ENCODE results near the gene ARFIP1.
"Not testable (repeated sequence)": the region's sequence is repeated elsewhere in the genome, so short reads cannot be mapped to it uniquely, and the experiment has no call there.

ARFIP1 gene

DNA sequence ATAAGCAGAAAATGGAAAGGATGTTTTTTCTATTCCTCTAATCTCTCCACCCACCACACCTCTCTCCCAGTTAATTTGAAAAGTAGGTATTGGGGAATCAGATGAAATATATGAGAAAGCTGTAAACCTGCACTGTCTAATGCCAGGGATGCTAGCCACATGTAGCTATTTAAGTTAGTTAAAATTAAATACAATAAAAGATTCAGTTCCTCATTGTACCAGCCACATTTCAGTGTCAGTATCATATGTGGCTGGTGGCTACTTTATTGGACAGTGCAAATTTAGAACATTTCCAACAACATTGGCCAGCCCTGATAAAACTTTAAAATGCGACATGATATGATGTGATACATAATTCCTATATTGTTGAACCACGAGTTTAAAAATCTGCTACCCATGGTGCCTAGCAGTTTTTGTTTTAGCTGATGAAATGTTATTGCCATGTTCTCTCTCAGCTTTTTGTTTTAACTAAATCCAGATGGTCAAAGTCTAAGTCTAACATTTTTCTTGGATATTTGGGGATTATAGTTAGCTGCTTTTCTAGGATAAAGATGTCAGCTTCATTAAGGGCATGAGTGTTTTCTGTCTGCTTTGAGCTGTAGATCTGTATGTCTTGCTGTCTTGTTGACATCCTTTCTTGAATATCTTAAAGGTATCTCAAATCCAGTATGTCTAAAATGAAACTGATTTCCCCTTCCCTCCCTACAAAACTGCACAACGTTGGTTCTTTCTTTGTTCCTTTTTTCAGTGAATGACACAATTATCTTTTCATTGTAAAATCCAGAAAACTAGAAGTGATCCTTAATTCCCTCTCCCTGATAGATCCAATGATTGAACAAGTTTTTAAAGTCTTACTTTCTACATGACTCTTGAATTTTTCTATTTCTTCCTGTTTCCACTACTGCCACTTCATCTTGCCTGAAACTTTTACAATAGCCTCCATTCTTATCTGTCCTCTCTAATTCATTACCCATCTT lies 6.2 kb downstream of the ARFIP1 start:
- no peak for DNase-seq (ENCODE audit: low read depth in 2 of 2)

DNA sequence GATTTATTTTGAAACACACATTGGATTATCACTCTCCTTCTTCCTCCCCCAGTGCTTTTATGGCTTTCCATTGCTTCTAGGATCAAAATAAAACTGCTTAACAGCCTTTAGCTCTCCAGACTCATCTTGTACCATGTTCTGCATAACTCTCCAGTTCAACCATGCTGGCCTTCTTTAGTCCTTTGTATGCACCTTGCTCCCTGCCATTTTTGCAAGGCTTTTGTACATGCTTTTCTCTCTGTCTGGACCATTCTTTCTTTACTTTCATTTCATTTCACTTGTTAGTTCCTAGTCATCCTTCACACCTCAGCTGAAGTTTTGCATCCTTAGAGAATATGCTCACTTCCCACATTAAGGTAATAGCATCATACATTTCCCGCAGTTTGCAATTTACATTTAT lies 6.9 kb downstream of the ARFIP1 start:
- no peak for DNase-seq (ENCODE audit: low read depth in 2 of 2)

DNA sequence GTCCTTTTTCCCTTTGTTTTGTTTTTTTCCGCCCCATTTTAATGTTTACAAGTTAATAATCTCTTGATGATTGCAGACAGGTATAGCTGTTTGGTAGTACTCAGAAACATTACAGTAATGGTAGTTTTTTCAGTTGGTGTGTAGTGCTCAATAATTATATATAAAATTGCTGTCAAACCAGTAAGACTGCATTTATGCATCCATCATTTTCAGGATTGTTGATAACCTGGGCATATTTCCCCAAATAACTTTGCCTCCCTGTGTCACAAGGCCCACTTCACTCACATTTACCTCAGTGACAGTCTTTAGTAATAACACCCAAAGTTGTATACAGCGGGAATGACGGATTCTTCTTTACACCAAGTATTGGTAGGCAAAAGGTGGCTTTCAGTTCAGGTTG lies 16.1 kb downstream of the ARFIP1 start:
- no peak for DNase-seq (ENCODE audit: low read depth in 2 of 2)

DNA sequence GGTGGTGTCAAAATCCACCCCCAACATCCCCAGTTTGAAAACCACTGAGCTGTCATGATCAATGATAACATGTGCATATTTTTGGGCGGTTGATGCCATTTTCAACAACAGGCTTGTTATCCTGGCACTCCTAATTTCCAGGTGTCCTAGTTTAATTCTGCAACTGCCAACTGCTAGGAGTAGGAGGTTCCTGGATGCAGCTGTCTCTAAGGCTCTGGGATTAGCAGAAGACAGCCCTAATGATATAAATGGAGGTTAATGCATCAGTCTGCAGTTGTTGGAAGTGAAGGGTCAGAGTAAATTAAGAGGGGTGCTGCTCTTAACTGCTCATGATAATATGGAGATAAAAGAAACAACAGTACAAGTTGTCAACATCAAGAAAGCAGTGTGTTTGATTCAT lies 23.8 kb downstream of the ARFIP1 start:
- DNase-seq (ENCODE audit: low read depth in 2 of 2), result no peak

DNA sequence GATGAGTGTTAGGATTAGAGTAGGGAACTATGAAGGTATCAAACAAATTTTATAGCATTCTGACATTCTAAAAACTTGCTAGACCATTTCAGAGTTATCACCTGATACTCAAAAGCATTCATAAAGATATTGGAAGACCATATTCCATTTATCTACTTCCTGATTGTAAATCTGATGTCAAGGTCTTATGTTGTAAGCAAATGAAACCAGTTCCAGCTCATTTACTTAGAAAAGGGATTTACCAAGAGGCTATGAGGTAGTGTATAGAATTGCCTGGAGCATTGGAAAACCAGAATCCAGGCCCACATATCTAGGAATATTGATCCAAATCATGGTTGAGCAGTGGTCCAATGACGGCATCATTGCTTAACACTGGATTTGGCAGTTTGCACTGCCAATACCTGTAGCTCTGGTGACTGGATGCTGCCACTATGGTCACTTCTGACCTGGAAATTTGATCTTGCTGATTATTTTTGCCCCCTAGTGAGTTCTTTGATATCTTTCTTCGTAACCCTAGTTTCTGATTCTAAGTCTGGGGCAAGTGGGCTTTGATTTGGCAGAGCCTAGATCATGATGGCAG lies 25.4 kb downstream of the ARFIP1 start:
- no peak for DNase-seq (ENCODE audit: low read depth in 2 of 2)

DNA sequence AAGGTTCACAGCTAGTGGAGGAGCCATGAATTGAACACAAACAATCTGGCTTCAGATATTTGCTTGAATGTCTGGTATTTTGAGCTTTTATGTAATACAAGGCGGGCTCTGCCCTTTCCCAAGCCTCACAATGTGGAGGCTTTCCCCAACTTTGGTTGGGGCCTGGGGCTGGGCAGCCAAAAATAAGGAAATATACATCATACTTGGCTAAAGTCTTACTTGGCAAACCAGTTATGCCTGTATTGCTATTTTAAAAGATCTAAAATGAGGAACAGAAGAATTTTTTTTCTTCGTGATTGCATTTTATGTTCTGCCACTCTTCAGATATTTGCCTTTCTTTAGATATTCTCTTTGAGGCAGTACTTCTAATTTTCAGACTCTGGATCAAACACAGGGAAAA lies 26.1 kb downstream of the ARFIP1 start:
- DNase-seq (ENCODE audit: low read depth in 2 of 2), result no peak

DNA sequence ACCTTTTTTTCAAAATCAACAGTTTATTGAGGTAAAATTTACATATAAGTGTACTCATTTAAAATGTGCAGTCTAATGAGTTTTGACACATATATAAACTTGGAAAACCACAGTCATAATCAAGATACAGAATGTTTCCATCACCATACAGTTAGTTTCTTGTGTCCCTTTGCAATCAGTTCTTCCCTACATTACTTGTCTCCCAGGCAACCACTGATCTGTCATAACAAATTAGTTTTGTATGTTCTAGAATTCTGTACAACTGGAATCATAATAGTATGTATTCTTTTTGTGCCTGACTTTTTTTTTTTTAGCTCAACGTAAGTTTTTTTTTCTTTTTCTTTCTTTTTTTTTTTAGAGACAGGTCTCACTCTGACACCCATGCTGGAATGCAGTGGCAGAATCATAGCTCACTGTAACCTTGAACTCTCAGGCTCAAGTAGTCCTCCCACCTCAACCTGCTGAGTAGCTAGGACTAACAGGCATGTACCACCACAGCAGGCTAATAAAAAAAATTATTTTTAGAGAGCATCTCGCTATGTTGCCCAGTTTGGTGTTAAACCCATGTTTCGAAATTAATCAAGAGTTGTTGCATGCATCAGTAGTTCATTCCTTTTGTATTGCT lies 26.9 kb downstream of the ARFIP1 start:
- no peak for DNase-seq (ENCODE audit: low read depth in 2 of 2)

DNA sequence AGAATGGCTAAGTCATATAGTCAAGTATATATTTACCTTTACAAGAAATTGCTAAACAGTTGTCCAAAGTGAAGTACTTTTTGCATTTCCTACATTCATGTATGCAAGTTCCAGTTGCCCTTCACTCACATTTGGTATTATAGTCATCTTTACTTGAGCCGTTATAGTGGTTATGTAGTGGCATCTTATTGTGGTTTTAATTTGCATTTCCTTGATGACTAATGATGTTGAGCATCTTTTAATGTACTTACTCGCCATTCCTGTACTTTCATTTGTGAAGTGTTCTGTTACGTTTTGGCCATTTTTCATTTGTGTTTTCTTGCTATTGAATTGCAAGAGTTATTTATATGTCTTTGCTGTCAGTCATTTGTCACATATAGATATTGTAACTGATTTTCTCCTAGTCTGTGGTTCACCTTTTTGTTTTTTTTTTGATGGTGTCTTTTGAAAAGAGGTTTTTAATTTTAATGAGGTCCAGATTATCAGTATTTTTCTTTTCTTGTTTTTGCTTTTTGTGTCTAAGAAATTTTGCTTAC lies 27.6 kb downstream of the ARFIP1 start:
- DNase-seq (ENCODE audit: low read depth in 2 of 2), result no peak

DNA sequence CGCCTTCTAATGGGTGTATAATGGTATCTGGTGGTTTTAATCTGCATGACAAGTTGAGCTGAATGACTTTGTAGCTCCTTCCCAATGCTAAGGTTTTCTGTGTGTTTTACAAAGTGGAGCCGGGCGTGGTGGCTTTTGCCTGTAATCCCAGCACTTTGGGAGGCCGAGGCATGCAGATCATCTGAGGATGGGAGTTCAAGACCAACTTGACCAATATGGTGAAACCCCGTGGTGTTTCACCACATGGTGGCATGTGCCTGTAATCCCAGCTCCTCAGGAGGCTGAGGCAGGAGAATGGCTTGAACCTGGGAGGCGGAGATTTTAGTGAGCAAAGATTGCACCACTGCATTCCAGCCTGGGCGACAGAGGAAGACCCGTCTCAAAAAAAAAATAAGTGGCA lies 28.9 kb downstream of the ARFIP1 start:
- DNase-seq (ENCODE audit: low read depth in 2 of 2), result no peak

DNA sequence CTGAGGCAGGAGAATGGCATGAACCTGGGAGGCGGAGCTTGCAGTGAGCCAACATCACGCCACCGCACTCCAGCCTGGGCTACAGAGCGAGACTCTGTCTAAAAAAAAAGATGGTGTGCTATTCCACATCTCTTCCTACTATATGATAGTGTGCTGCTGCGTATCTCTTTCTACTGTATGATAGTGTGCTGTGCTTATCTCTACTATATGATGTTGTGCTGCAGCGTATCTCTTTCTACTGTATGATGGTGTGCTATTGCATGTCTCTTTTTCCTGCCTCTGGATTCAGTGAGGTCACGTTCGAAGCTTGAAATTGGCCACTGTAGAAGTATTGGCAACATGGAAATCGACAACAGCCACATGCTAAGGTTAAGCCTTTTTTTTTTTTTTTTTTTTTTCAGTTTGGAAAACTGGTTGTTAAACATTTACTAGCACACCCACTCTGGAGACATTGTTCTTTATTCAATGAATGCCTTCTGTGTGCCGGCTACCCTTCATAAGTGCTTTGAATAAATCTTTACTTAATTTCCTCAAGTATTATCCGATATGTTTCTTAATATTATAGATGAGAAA lies 31.0 kb downstream of the ARFIP1 start:
- DNase-seq (ENCODE audit: low read depth in 2 of 2), result no peak

DNA sequence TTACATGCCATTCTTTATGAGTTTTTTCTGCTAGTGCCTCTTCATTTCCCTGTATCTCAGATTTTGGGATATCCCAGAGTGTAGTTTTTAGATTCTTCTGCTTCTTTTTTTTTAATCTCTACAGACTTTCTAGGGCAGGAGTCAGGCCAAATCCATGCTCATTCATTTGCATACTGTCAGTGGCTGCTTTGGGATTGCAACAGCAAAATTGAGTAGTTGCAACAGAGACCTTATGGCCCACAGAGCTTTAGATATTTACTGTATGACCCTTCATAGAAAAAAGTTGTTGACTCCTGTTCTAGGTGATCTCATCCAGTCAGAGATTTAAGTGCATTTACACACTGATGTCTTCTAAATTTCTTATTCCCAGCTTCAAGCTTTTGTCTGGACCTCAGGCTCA lies 35.3 kb downstream of the ARFIP1 start:
- no peak for DNase-seq (ENCODE audit: low read depth in 2 of 2)

DNA sequence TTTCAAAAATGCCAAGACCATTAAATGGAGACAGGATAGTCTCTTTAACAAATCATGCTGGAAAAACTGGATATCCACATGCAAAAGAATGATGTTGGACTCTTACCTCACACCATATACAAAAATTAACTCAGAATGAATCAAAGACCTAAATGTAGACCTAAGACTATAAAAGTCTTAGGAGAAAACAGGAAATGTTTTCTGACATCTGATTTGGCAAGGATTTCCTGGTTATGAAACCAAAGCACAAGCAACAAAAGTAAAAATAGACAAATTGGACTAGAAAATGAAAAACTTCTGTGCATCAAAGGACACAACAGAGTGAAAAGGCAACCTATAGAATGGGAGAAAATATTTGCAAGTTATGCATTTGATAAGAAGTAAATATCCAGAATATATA lies 37.6 kb downstream of the ARFIP1 start:
- no peak for DNase-seq (ENCODE audit: low read depth in 2 of 2)

DNA sequence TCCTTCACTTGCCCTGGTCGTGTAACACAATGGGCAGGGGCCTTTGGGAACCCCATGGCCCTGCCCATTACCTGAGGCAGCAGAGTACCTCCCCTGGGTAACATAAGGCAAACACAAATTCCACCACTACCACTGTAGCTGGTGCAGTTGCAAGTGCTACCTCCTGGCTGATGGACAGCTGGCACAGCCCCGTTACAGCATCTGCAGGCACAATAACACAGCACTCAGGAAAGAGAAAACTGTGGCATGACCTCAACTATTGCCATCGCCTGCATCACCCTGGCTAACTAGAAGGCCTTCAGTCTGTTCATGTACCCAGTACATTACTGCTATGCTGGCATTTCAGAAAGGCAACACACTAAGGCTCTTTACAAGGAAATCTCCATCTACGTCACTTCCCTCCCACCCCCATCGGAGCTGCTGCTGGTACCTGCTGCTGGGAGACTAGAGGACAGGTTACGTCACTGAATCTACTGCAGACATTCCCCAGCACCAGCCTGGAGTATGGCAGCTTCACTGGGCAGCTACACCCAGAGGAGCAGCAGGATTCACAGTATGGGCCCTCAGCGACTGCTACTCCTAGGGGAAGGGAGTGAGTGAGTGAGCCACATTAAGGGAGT lies 39.4 kb downstream of the ARFIP1 start:
- no peak for DNase-seq (ENCODE audit: low read depth in 2 of 2)

DNA sequence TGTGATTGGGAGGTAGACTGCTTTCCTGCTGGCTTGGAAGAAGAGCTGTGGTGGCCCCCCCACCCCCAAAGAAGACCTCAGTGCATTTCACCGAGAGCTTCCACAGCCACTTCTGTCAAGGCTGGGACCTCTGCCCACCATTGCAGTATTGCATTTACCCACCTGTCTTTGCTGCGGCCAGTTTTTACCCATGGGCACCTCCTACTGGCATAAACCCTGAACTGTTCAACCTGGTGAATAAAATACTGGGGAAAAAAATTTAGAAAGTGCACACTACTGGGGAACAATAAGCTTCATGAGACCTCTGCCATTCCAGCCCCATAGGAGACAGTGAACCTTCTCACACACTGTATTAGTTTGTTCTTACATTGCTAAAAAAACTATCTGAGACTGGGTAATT lies 40.3 kb downstream of the ARFIP1 start:
- DNase-seq (ENCODE audit: low read depth in 2 of 2), result no peak

DNA sequence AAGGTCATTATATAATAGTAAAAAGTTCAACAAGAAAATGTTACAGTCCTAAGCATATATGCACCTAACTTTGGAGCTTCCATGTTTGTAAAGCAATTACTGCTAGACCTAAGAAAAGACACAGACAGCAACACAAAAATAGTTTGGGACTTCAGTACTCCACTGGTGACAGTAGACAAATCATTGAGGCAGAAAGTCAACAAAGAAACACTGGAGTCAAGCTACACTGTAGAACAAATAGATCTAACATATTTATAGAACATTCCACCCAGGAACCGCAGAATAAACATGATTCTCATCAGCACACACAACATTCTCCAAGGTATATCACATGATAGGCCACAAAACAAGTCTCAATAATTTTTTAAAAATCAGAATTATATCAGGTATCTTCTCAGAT lies 42.6 kb downstream of the ARFIP1 start:
- no peak for DNase-seq (ENCODE audit: low read depth in 2 of 2)

DNA sequence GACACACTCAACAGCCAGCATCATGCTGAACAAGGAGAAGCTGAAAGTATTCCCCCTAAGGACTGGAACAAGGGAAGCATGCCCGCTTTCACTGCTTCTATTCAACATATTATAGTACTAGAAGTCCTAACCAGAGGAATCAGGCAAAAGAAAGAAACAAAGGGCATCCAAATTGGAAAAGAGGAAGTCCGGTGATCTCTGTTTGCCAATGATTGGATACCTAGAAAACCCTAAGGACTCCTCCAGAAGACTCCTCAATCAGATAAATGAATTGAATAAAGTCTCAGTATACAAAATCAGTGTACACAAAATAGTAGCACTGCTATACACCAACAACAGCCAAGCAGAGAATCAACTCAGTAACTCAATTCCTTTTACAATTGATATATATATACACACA lies 44.8 kb downstream of the ARFIP1 start:
- DNase-seq (ENCODE audit: low read depth in 2 of 2), result no peak

DNA sequence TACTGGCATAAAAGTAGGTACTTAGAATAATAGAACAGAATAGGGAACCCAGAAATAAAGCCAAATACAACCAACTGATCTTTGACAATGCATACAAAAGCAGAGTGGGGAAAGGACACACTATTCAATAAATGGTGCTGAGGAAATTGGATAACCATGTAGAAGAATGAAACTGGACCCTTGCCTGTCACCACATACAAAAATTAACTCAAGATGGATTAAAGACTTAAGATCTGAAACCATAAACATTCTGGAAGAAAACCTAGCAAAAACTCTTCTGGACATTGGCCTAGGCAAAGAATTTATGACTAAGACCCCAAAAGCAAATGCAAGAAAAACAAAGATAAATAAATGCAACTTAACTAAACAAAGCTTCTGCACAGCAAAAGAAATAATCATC lies 45.6 kb downstream of the ARFIP1 start:
- no peak for DNase-seq (ENCODE audit: low read depth in 2 of 2)

DNA sequence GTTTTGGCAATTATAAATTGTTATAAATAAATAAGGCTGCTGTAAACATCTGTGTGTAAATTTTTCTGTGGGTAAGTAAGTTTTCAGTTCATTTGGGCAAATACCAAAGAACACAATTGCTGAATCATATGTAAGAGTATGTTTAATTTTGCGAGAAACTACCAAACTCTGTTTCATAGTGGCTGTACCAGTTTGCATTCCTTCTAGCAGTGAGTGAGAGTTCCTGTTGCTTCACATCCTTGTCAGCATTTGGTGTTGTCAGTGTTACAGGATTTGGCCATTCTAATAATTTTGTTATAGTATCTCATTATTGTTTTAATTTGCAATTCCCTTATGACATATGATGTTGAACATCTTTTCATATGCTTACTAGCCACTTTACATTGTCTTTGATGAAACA lies 48.4 kb downstream of the ARFIP1 start:
- DNase-seq (ENCODE audit: low read depth in 2 of 2), result no peak

DNA sequence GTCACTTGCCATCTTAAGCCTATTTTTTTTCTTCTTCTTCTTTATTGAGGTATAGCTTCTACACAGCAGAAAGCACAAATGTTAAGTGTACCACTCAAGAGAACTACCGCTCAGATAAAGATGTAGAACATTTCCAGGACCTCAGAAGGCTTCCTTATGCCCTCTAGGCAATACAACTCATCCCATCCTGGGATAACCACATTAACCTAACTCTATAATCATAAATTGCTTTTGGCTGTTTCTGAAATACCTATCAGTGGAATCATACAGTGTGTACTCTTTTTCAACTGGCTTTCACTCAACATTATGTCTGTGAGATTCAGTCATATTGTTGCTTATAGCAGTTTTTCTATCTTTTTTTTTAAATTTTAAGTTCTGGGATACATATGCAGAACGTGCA lies 51.7 kb downstream of the ARFIP1 start:
- no peak for DNase-seq (ENCODE audit: low read depth in 2 of 2)

DNA sequence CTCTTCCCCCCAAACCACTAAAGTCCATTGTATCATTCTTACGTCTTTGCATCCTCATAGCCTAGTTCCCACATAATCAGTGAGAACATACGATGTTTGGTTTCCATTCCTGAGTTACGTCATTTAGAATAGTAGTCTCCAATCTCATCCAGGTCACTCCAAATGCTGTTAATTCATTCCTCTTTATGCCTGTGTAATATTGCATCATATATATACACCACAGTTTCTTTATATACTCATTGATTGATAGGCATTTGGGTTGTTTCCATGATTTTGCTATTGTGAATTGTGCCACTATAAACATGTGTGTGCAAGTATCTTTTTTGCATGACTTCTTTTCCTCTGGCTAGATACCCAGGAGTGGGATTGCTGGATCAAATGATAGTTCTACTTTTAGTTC lies 57.2 kb downstream of the ARFIP1 start:
- no peak for DNase-seq (ENCODE audit: low read depth in 2 of 2)

DNA sequence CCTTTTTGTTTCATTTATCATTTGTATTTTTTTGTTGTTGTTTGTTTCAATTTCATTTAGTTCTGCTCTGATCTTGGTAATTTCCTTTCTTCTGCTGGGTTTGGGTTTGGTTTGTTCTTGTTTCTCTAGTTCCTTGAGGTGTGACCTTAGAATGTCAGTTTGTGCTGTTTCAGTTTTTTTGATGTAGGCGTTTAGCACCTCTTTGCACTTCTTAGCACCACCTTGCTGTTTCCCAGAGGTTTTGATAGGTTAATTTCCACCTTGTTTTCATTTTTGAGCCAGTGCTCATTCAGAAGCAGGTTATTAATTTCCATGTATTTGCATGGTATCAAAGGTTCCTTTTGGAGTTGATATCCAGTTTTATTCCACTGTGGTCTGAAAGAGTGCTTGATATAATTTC lies 60.0 kb downstream of the ARFIP1 start:
- DNase-seq (ENCODE audit: low read depth in 2 of 2), result not testable (repeated sequence)

All from stimulated activated CD8-positive, alpha-beta memory T cell treated with anti-CD3 and anti-CD28 coated beads, Interleukin-15, amount 100 ng/mL, for 4 hours (primary cell).